ENCODE data around the gene TBPL1. TPM values are rescaled to one million over a fixed set of nuclear protein-coding genes. Genes with fewer than 3 reads are reported as not detected.

The TBPL1 gene
- total and polyA plus RNA-seq, 2 of the 13 experiments (the other 11 are each of a cell fraction or from before 2014, with no cell fraction given): 25.3 to 39.3 TPM

DNA sequence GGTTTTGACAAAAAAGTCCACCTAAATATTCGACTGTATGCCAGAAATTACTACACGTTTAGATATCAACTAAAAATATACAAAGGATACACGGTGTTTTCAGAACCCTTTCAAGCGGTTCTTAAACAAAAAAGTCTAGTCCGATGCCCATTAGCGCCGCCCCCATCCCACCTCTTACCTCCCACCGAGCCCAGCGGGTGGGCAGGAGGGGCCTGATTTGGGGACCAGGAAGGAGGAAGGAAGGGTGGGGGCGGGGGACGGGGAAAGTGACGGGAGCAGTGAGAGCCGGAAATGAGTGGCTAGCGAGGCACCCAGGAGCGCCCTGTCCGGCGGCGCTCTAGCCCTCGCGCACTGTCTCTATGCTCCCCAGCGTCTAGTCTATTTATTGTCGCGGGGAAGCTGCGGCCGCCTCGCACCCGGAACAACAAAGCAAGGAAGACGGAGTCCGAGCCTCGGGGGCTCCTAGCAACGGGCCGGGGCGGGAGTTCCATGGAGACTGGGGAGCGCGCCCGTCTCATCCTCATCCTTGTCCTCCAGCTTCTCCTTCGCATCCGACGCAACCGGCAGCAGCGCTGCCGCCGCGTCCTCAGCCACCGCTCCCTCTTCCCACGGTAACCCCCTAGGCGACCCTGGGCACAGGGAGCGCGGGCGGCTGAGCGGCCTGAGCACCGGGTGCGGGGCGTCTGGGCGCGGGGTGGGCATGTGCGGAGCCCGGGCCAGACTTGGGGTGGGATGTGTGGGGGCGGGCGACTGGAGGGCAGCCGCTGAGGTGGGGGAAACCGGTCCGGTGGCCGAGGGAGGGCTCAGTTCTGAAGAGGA is at the start of gene TBPL1 (continued):
- TF ChIP-seq POLR2AphosphoS5 (IDR thresholded peaks at IDR 0.05; ENCODE audit: low read depth, low read length) (peak; percentile 81), ZFP82 (CRISPR knock-in tag; IDR thresholded peaks at IDR 0.05; ENCODE audit: borderline replicate concordance) (0 out of 2 replicates have a peak, but pooled peaks have one; percentile 12), ZNF235 (CRISPR knock-in tag; IDR thresholded peaks at IDR 0.05; ENCODE audit: borderline replicate concordance) (0 out of 2 replicates have a peak, but pooled peaks have one; percentile 81), PCBP1 (IDR thresholded peaks at IDR 0.05; ENCODE audit: borderline replicate concordance, low read depth, low read length) (peak; percentile 98), ZNF550 (CRISPR knock-in tag; IDR thresholded peaks at IDR 0.05; ENCODE audit: borderline replicate concordance) (0 out of 2 replicates have a peak, but pooled peaks have one; percentile 71), NCOA5 (CRISPR knock-in tag; IDR thresholded peaks at IDR 0.05) (no peak), ZSCAN12 (CRISPR knock-in tag; IDR thresholded peaks at IDR 0.05) (no peak), RFX3 (CRISPR knock-in tag; IDR thresholded peaks at IDR 0.05) (peak; percentile 64), TBX3 (IDR thresholded peaks at IDR 0.05; ENCODE audit: borderline replicate concordance) (peak; percentile 49; the same call in 1 of the 2 replicates), SNAPC2 (CRISPR knock-in tag; IDR thresholded peaks at IDR 0.05) (no peak; the same call in 1 of the 2 replicates), ZNF782 (CRISPR knock-in tag; IDR thresholded peaks at IDR 0.05; ENCODE audit: borderline replicate concordance) (peak; percentile 67; the same call in 1 of the 2 replicates), ZSCAN22 (CRISPR knock-in tag; IDR thresholded peaks at IDR 0.05) (no peak), ZNF17 (CRISPR knock-in tag; IDR thresholded peaks at IDR 0.05) (no peak)
- TF ChIP-seq, protein P1, sequence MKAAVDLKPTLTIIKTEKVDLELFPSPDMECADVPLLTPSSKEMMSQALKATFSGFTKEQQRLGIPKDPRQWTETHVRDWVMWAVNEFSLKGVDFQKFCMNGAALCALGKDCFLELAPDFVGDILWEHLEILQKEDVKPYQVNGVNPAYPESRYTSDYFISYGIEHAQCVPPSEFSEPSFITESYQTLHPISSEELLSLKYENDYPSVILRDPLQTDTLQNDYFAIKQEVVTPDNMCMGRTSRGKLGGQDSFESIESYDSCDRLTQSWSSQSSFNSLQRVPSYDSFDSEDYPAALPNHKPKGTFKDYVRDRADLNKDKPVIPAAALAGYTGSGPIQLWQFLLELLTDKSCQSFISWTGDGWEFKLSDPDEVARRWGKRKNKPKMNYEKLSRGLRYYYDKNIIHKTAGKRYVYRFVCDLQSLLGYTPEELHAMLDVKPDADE (CRISPR knock-in tag; IDR thresholded peaks at IDR 0.05): no peak
- TF ChIP-seq, protein P2, sequence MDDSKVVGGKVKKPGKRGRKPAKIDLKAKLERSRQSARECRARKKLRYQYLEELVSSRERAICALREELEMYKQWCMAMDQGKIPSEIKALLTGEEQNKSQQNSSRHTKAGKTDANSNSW (CRISPR knock-in tag; IDR thresholded peaks at IDR 0.05; ENCODE audit: borderline replicate concordance): no peak
- TF ChIP-seq, protein P3, sequence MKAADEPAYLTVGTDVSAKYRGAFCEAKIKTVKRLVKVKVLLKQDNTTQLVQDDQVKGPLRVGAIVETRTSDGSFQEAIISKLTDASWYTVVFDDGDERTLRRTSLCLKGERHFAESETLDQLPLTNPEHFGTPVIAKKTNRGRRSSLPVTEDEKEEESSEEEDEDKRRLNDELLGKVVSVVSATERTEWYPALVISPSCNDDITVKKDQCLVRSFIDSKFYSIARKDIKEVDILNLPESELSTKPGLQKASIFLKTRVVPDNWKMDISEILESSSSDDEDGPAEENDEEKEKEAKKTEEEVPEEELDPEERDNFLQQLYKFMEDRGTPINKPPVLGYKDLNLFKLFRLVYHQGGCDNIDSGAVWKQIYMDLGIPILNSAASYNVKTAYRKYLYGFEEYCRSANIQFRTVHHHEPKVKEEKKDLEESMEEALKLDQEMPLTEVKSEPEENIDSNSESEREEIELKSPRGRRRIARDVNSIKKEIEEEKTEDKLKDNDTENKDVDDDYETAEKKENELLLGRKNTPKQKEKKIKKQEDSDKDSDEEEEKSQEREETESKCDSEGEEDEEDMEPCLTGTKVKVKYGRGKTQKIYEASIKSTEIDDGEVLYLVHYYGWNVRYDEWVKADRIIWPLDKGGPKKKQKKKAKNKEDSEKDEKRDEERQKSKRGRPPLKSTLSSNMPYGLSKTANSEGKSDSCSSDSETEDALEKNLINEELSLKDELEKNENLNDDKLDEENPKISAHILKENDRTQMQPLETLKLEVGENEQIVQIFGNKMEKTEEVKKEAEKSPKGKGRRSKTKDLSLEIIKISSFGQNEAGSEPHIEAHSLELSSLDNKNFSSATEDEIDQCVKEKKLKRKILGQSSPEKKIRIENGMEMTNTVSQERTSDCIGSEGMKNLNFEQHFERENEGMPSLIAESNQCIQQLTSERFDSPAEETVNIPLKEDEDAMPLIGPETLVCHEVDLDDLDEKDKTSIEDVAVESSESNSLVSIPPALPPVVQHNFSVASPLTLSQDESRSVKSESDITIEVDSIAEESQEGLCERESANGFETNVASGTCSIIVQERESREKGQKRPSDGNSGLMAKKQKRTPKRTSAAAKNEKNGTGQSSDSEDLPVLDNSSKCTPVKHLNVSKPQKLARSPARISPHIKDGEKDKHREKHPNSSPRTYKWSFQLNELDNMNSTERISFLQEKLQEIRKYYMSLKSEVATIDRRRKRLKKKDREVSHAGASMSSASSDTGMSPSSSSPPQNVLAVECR (CRISPR knock-in tag; IDR thresholded peaks at IDR 0.05; ENCODE audit: borderline replicate concordance): peak; percentile 89; the same call in 1 of the 2 replicates
- TF ChIP-seq, protein P4, sequence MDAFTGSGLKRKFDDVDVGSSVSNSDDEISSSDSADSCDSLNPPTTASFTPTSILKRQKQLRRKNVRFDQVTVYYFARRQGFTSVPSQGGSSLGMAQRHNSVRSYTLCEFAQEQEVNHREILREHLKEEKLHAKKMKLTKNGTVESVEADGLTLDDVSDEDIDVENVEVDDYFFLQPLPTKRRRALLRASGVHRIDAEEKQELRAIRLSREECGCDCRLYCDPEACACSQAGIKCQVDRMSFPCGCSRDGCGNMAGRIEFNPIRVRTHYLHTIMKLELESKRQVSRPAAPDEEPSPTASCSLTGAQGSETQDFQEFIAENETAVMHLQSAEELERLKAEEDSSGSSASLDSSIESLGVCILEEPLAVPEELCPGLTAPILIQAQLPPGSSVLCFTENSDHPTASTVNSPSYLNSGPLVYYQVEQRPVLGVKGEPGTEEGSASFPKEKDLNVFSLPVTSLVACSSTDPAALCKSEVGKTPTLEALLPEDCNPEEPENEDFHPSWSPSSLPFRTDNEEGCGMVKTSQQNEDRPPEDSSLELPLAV (CRISPR knock-in tag; conservative IDR thresholded peaks at IDR 0.05; ENCODE audit: low read depth): no peak
- TF ChIP-seq, protein P5, sequence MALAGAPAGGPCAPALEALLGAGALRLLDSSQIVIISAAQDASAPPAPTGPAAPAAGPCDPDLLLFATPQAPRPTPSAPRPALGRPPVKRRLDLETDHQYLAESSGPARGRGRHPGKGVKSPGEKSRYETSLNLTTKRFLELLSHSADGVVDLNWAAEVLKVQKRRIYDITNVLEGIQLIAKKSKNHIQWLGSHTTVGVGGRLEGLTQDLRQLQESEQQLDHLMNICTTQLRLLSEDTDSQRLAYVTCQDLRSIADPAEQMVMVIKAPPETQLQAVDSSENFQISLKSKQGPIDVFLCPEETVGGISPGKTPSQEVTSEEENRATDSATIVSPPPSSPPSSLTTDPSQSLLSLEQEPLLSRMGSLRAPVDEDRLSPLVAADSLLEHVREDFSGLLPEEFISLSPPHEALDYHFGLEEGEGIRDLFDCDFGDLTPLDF (CRISPR knock-in tag; IDR thresholded peaks at IDR 0.05): no peak
- TF ChIP-seq, protein P6, sequence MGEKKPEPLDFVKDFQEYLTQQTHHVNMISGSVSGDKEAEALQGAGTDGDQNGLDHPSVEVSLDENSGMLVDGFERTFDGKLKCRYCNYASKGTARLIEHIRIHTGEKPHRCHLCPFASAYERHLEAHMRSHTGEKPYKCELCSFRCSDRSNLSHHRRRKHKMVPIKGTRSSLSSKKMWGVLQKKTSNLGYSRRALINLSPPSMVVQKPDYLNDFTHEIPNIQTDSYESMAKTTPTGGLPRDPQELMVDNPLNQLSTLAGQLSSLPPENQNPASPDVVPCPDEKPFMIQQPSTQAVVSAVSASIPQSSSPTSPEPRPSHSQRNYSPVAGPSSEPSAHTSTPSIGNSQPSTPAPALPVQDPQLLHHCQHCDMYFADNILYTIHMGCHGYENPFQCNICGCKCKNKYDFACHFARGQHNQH (CRISPR knock-in tag; IDR thresholded peaks at IDR 0.05): peak; percentile 98; the same call in 1 of the 2 replicates
